GM12872 (cell line): Measurements from ENCODE around the gene SBF2.

Experiments used
- CTCF ChIP-seq: IDR thresholded peaks from 3 replicates; pipeline ENCODE4 v1.5.1; 2011; ENCODE audit warnings: low read depth, mild to moderate bottlenecking, low read length, moderate library complexity; ENCODE audit not compliant: insufficient read depth

The SBF2 gene

DNA sequence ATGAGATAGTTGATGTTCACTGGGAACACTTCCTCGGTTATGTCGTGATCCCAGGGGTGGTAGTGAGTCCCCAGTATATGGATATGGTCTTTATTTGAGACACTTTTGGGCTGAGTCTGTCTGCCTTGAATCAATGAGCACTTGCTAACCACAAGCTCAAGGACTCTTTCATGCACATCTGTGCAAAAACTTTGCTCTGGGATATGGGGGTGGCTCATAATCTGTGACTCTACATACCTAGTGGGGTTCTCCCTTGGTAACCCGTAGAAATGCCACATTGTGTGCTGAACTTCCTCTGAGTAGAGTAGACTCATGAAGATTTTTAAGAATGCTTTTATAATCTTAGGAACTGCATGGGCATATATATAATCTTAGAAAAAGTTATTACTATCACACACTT, 560.8 kb downstream of the SBF2 start:
- TF ChIP-seq CTCF, result no peak

GRCh38 chr11:9732453-9732852, 561.6 kb downstream of the SBF2 start:
- no peak for TF ChIP-seq CTCF

- TF ChIP-seq CTCF, result no peak
These were observed 562.8 kb downstream of the SBF2 start for GRCh38 chr11:9731256-9731655.
